H7 (cell line): ENCODE measurements around the gene SLC11A1. TPM values are rescaled to one million over a fixed set of nuclear protein-coding genes. Genes with fewer than 3 reads are reported as not detected.
A peak's percentile ranks its signal among the peaks of the same experiment; 100 is the strongest.

Experiments used
- DNase-seq: peaks from one replicate; pipeline ENCODE4 v3.0.0; 2012
- H3K27me3 ChIP-seq: 2 replicates; pipeline ENCODE4 v1.6.0; 2011; ENCODE audit warnings: mild to moderate bottlenecking, low read length; ENCODE audit not compliant: control insufficient read depth, insufficient read depth
- H3K36me3 ChIP-seq: replicated peaks from 2 replicates; pipeline ENCODE4 v1.5.1; 2011; ENCODE audit warnings: low read length; ENCODE audit not compliant: control insufficient read depth, insufficient read depth
- H3K4me3 ChIP-seq: 2 replicates; pipeline ENCODE4 v1.5.1; 2011; ENCODE audit warnings: low read depth, mild to moderate bottlenecking, control low read depth, low read length, moderate library complexity; ENCODE audit not compliant: insufficient read depth
- total RNA-seq: library from RNA; depleted of rRNA; stranded (reverse); fragments of >200 nt; shearing (Covaris generic); gene quantifications from 2 replicates; pipeline ENCODE4 v1.2.3, GENCODE V29; 2014

The SLC11A1 gene
- total RNA-seq, 1 experiment from 2014 or later, result not detected

- Histone ChIP-seq H3K36me3 (no peaks in the 10 kb centered on the region), H3K27me3 (no peaks in the 10 kb centered on the region), H3K4me3 (no peak overlapping the region)
- DNase-seq, result no peak
Measured at GRCh38 chr2:218374795-218375194, 7.3 kb upstream of the SLC11A1 start.

DNA sequence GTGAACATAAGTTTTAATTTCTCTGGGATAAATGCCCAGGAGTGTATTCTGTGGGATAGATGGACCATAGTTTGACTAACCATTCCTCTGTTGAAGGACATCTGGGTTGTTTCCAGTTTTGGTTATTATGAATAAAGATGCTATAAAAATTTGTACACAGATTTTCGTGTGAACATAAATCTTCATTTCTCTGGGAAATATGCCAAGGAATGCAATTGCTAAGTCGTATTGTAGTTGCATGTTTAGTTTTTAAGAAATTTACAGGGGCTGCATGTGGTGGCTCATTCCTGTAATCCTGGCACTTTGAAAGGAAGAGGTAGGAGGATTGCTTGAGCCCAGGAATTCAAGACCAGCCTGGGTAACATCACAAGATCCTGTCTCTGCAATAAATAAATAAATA, 6.9 kb upstream of the SLC11A1 start:
- DNase-seq, result no peak
- Histone ChIP-seq H3K27me3 (no peaks in the 10 kb centered on the region), H3K4me3 (no peak overlapping the region), H3K36me3 (no peaks in the 10 kb centered on the region)

- peaks cover 4% of the 10 kb centered on the region; the same call in 1 of the 2 replicates for H3K27me3 ChIP-seq
- H3K4me3 ChIP-seq, result no peak overlapping the region
- no peaks in the 10 kb centered on the region for H3K36me3 ChIP-seq
- DNase-seq, result no peak
Measured at GRCh38 chr2:218378053-218378452, 4.0 kb upstream of the SLC11A1 start.

GRCh38 chr2:218382785-218383184, 712 bp downstream of the SLC11A1 start:
- Histone ChIP-seq H3K36me3 (no peaks in the 10 kb centered on the region), H3K4me3 (no peak overlapping the region), H3K27me3 (peaks cover 12% of the 10 kb centered on the region)
- DNase-seq, result no peak

DNA sequence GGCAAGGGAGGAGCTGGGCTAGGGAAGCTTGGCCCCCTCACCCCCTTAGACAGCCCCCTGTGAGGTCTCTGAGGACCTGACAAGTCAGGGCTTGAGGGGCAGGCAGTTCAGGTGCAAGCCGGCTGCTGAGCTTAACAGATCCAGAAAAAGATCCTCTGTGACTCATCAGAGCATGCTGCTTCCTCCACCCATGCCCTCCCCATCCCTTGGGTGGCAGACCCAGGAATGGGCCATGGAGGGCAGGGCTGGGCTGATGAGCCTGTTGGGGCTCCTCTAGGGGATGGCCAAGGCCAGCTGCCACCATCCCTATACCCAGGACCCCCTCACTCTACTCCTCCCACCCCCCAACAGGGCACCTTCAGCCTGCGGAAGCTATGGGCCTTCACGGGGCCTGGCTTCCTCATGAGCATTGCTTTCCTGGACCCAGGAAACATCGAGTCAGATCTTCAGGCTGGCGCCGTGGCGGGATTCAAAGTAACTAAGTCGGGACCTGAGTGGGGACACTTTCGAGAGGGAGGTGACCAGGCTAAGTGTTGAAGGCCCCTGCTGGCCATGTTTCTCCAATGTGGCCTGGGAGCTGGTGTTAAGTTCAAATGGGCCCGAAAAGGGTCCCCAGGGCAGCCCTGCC, 1.9 kb downstream of the SLC11A1 start:
- H3K36me3 ChIP-seq, result no peaks in the 10 kb centered on the region
- no peak overlapping the region for H3K4me3 ChIP-seq
- peaks cover 12% of the 10 kb centered on the region for H3K27me3 ChIP-seq
- no peak for DNase-seq

- H3K4me3 ChIP-seq, result no peak overlapping the region
- no peaks in the 10 kb centered on the region for H3K36me3 ChIP-seq
- peaks cover 12% of the 10 kb centered on the region for H3K27me3 ChIP-seq
- DNase-seq, result no peak
Measured at GRCh38 chr2:218384975-218385374, 2.9 kb downstream of the SLC11A1 start.

GRCh38 chr2:218386505-218387368, 4.7 kb downstream of the SLC11A1 start:
- DNase-seq, result peak; percentile 79
- H3K27me3 ChIP-seq, result peaks cover 12% of the 10 kb centered on the region
- H3K4me3 ChIP-seq, result peak overlapping the region; percentile 66
- H3K36me3 ChIP-seq, result no peaks in the 10 kb centered on the region

DNA sequence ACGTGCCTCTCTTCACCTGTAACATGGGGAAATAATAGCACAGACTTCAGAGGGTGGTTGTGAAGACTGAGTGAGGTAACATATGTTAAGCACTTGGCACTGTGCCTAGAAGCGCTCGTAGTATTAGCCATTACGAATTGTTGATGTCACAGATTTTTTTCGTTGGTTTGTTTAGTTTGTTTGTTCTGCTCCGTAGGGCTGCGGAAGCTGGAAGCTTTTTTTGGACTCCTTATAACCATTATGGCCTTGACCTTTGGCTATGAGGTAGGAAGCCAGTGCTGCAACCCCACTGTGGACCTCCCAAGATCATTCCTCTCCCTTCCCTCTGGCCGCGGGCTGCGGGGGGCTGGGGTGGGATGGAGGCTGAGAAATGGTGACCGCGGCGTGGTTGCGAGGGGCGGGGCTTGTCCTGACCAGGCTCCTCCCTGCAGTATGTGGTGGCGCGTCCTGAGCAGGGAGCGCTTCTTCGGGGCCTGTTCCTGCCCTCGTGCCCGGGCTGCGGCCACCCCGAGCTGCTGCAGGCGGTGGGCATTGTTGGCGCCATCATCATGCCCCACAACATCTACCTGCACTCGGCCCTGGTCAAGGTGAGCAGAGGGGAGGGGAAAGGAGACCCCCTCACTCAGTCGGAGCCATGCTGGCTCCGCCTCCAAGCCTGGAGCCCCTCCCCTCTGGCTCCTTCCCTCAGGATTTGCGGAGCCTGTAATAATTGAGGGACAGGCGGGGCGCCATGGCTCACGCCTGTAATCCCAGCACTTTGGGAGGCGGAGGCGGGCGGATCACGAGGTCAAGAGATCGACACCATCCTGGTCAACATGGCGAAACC, 5.5 kb downstream of the SLC11A1 start:
- Histone ChIP-seq H3K36me3 (no peaks in the 10 kb centered on the region), H3K27me3 (peaks cover 9% of the 10 kb centered on the region), H3K4me3 (peak overlapping the region; percentile 66)
- peak; percentile 95 for DNase-seq

DNA sequence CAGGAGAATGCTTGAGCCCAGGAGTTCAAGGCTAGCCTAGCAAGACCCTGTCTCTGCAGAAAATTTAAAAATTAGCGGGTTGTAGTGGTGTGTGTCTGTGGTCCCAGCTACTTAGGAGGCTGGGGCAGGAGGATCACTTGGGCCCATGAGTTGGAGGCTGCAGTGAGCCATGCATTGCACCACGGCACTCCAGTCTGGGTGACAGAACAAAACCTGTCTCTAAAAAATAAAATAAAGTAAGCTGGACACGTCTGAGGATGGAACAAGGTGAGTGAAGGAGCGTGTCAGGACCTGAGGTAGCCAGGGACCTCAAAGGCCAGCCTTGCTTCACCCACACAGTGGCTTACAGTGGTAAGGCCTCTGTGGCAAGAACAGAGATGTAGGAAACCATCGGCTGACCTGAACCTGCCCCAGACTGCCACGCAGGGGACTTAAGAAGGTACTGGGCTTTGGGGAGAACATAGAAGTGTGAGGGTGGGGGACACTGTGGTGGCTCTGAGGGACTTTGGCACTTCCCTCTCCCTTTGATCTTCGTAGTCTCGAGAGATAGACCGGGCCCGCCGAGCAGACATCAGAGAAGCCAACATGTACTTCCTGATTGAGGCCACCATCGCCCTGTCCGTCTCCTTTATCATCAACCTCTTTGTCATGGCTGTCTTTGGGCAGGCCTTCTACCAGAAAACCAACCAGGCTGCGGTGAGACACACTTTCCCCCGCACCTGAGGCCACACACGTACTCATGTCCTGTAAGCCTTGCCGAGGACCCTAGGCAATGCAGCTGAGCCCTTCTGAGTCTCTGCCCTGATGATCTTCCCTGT, 7.5 kb downstream of the SLC11A1 start:
- Histone ChIP-seq H3K27me3 (peaks cover 9% of the 10 kb centered on the region), H3K4me3 (no peak overlapping the region), H3K36me3 (no peaks in the 10 kb centered on the region)
- DNase-seq, result no peak

GRCh38 chr2:218391202-218391601, 9.1 kb downstream of the SLC11A1 start:
- H3K27me3 ChIP-seq, result peaks cover 9% of the 10 kb centered on the region
- DNase-seq, result no peak
- H3K4me3 ChIP-seq, result no peak overlapping the region
- H3K36me3 ChIP-seq, result no peaks in the 10 kb centered on the region

DNA sequence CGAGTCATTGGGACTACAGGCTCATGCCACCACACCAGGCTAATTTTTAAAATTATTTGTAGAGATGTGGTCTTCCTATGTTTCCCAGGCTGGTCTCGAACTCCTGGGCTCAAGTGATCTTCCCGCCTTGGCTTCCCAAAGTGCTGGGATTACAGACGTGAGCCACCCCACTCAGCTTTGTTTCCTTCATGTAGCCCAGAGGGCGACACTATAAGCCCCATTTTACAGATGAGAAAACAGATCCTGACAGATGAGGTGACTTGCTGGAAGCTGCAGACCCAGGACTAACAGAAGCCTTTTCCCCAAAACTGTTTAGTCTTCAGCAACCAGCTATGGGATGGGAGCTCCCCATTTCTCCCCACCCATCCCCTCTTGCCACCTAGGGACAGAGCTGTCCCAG, 10.4 kb downstream of the SLC11A1 start:
- no peak overlapping the region for H3K4me3 ChIP-seq
- H3K27me3 ChIP-seq, result peaks cover 11% of the 10 kb centered on the region
- DNase-seq, result no peak
- H3K36me3 ChIP-seq, result no peaks in the 10 kb centered on the region

DNA sequence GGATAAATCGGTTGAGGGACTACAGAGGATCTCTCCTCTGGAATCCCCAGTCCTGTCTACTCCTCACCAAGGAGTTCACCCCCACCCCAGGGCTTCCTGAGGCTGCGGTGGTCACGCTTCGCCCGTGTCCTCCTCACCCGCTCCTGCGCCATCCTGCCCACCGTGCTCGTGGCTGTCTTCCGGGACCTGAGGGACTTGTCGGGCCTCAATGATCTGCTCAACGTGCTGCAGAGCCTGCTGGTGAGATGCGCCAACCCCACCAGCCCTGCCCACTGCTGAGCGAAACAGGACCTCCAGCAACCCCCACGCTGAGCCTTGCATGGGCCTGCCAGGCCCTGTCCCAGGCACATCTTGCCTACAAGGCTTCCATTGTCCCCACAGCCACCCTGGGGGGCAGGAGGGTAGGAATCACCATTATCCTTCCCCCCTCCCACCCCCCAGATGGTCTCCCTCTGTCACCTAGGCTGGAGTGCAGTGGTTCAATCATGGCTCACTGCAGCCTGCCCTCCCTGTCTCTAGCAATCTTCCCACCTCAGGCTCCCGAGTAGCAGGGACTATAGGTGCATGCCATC, 10.9 kb downstream of the SLC11A1 start:
- H3K27me3 ChIP-seq, result peaks cover 16% of the 10 kb centered on the region
- DNase-seq, result no peak
- no peak overlapping the region for H3K4me3 ChIP-seq
- no peaks in the 10 kb centered on the region for H3K36me3 ChIP-seq

GRCh38 chr2:218393750-218394290, 11.7 kb downstream of the SLC11A1 start:
- Histone ChIP-seq H3K27me3 (peaks cover 25% of the 10 kb centered on the region), H3K4me3 (no peak overlapping the region), H3K36me3 (no peaks in the 10 kb centered on the region)
- peak; percentile 68 for DNase-seq
